ENCODE results near the gene SERGEF.

SERGEF gene

GRCh38 chr11:17747131-17747955 lies 265.5 kb downstream of the SERGEF start:
- CTCF ChIA-PET = interaction anchor here (0.6 to 2.2 kb wide), 4 partner anchors 16 to 231 kb away, joined by 3 to 7 read pairs (median 6); no protein-coding TSS in a partner anchor
- no peak for TF ChIP-seq CTCF (IDR thresholded peaks at IDR 0.05; ENCODE audit: insufficient read depth, low read length, missing control alignments)
- no peak for DNase-seq (ENCODE audit: low read depth, low spot score)
- no peak overlapping the region for H3K4me3 ChIP-seq (ENCODE audit: low read depth, low read length)
- POLR2A ChIA-PET = no interaction called here

GRCh38 chr11:17746096-17746495 lies 266.8 kb downstream of the SERGEF start:
- no peak for DNase-seq (ENCODE audit: low read depth, low spot score)
- ChIA-PET CTCF (interaction anchor here (1.3 to 1.8 kb wide), 2 partner anchors 15 to 233 kb away, joined by 5 to 6 read pairs; no protein-coding TSS in a partner anchor), POLR2A (no interaction called here)

GRCh38 chr11:17745023-17745772 lies 267.6 kb downstream of the SERGEF start:
- POLR2A ChIA-PET = no interaction called here
- no peak for DNase-seq (ENCODE audit: low read depth, low spot score)
- H3K4me3 ChIP-seq (ENCODE audit: low read depth, low read length) = no peak overlapping the region
- CTCF ChIA-PET = interaction anchor here (0.6 to 2.3 kb wide), 3 partner anchors 15 to 755 kb away, joined by 3 to 15 read pairs (median 3); no protein-coding TSS in a partner anchor
- TF ChIP-seq CTCF (IDR thresholded peaks at IDR 0.05; ENCODE audit: insufficient read depth, low read length, missing control alignments) = no peak

More at GRCh38 chr11:17746096-17746495, 266.8 kb downstream of the SERGEF start:
- no peak for TF ChIP-seq CTCF (IDR thresholded peaks at IDR 0.05; ENCODE audit: insufficient read depth, low read length, missing control alignments)
- H3K4me3 ChIP-seq (ENCODE audit: low read depth, low read length) = no peak overlapping the region

DNA sequence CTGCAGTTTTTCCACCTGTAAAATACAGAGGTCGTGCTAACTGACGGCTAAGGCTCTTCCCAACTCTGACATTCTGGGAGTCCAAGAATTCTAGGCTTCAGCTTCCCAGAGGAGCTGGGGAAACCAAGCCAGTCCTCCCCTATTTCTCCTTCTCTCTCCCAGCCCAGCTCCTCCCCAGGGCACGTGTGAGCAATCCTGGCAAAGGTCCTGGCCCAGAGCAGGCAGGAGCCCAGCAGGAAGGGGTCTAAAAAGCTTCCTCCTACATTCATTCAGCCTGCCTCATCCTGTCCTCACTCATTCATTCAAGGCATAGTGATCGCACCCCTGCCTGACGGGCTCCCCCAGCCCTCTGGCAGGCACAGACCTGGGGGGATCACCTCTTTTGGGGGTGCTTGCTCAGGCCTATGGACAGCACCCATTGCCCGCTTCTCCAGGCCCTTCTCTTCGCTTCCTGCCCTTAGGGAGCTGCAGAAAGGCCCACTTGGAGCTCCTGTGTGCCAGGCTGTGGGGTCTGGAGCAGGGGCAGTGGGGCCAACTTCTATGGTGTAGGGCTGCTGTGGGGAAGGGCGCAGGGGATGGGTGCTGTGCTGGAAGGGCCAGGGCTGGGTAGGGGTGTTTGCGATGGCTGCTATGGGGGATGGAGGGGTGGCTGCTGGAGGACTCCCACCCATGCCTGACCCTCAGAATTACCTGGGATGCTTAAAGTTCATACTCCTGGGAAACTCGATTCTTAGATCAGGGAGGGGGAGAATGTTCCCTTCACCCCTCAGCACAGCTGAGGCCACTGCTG lies 268.5 kb downstream of the SERGEF start:
- POLR2A ChIA-PET = no interaction called here
- no peak for DNase-seq (ENCODE audit: low read depth, low spot score)
- no peak overlapping the region for H3K4me3 ChIP-seq (ENCODE audit: low read depth, low read length)
- CTCF ChIA-PET = interaction anchor here (1.1 to 2.3 kb wide), 2 partner anchors 14 to 232 kb away, joined by 3 to 15 read pairs; no protein-coding TSS in a partner anchor
- no peak for TF ChIP-seq CTCF (IDR thresholded peaks at IDR 0.05; ENCODE audit: insufficient read depth, low read length, missing control alignments)

DNA sequence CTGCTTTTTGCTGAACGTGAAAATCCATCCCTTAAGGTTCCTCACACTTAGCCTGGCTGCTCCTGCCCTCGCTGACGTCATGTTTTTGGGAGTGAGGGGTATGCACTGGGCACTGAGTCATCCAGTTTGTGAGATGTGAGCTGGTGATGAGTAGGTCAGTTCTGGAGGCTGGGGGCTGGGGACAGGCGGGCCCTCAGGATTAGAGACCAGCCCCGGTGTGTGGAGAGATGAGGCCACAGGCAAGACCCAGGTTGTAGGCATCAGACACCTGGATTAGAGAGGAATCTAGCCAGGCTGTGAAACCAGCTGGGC lies 269.1 kb downstream of the SERGEF start:
- no peak overlapping the region for H3K4me3 ChIP-seq (ENCODE audit: low read depth, low read length)
- POLR2A ChIA-PET = no interaction called here
- no peak for TF ChIP-seq CTCF (IDR thresholded peaks at IDR 0.05; ENCODE audit: insufficient read depth, low read length, missing control alignments)
- CTCF ChIA-PET = interaction anchor here (1.2 to 2.3 kb wide), 2 partner anchors 13 to 238 kb away, joined by 3 to 15 read pairs; no protein-coding TSS in a partner anchor
- no peak for DNase-seq (ENCODE audit: low read depth, low spot score)

All from AG04449 (cell line).